ENCODE data around the gene SKAP2.

- TF ChIP-seq CTCF (IDR thresholded peaks at IDR 0.05) (no peak), REST (IDR thresholded peaks at IDR 0.05; ENCODE audit: insufficient read depth in 1 of 2, low read depth in 2 of 2, low read length in 1 of 2) (no peak)
Observed at GRCh38 chr7:26899519-26899918, 35.1 kb upstream of the SKAP2 start.

Data from Panc1 (cell line).